ENCODE results near the gene ADNP2.

GRCh38 chr18:80168982-80169381 lies 59.9 kb downstream of the ADNP2 start:
- no peak for TF ChIP-seq CTCF (conservative IDR thresholded peaks at IDR 0.05)
- no peak for TF ChIP-seq ZFX (IDR thresholded peaks at IDR 0.05)
